Measurements from ENCODE around the gene CUX1.

Gene CUX1

GRCh38 chr7:102065226-102065625 is 247.8 kb downstream of the CUX1 start:
- no peak overlapping the region for H3K4me3 ChIP-seq (ENCODE audit: low read depth, low read length)
- TF ChIP-seq CTCF (IDR thresholded peaks at IDR 0.05; ENCODE audit: borderline replicate concordance, insufficient read depth, low read depth, low read length): no peak

- no peak for TF ChIP-seq CTCF (IDR thresholded peaks at IDR 0.05; ENCODE audit: borderline replicate concordance, insufficient read depth, low read depth, low read length)
These were observed 249.1 kb downstream of the CUX1 start for GRCh38 chr7:102066476-102066875.

GRCh38 chr7:102068846-102069245 is 251.4 kb downstream of the CUX1 start:
- no peak for TF ChIP-seq CTCF (IDR thresholded peaks at IDR 0.05; ENCODE audit: borderline replicate concordance, insufficient read depth, low read depth, low read length)
- H3K4me3 ChIP-seq (ENCODE audit: low read depth, low read length): no peak overlapping the region

More at GRCh38 chr7:102066476-102066875, 249.1 kb downstream of the CUX1 start:
- H3K4me3 ChIP-seq (ENCODE audit: low read depth, low read length): no peak overlapping the region

- TF ChIP-seq CTCF (IDR thresholded peaks at IDR 0.05; ENCODE audit: borderline replicate concordance, insufficient read depth, low read depth, low read length): no peak
- H3K4me3 ChIP-seq (ENCODE audit: low read depth, low read length): no peak overlapping the region
These were observed 252.7 kb downstream of the CUX1 start for GRCh38 chr7:102069931-102070629.

GRCh38 chr7:102072003-102072402 is 254.6 kb downstream of the CUX1 start:
- TF ChIP-seq CTCF (IDR thresholded peaks at IDR 0.05; ENCODE audit: borderline replicate concordance, insufficient read depth, low read depth, low read length): no peak
- no peak overlapping the region for H3K4me3 ChIP-seq (ENCODE audit: low read depth, low read length)

- no peak overlapping the region for H3K4me3 ChIP-seq (ENCODE audit: low read depth, low read length)
- no peak for TF ChIP-seq CTCF (IDR thresholded peaks at IDR 0.05; ENCODE audit: borderline replicate concordance, insufficient read depth, low read depth, low read length)
These were observed 255.3 kb downstream of the CUX1 start for GRCh38 chr7:102072636-102073209.
